ENCODE results near the gene TTPAL.

TTPAL gene

GRCh38 chr20:44532259-44532980 is 56.7 kb downstream of the TTPAL start:
- in situ Hi-C loops (cut with HindIII; ENCODE audit: low sequenced_read_pairs): loop anchor here (25.0 kb wide), 1 partner anchor 145 kb away; no protein-coding TSS in a partner anchor

- in situ Hi-C loops (cut with HindIII; ENCODE audit: low sequenced_read_pairs): loop anchor here (25.0 kb wide), 1 partner anchor 146 kb away; no protein-coding TSS in a partner anchor
Measured at GRCh38 chr20:44532981-44533331, 57.3 kb downstream of the TTPAL start.

- in situ Hi-C loops (cut with HindIII; ENCODE audit: low sequenced_read_pairs): loop anchor here (25.0 kb wide), 1 partner anchor 147 kb away; no protein-coding TSS in a partner anchor
Measured at GRCh38 chr20:44533928-44534327, 58.3 kb downstream of the TTPAL start.

- in situ Hi-C loops (cut with HindIII; ENCODE audit: low sequenced_read_pairs): loop anchor here (5.0 to 25.0 kb wide), 2 partner anchors 56 to 149 kb away; no protein-coding TSS in a partner anchor
Measured at GRCh38 chr20:44536175-44536574, 60.5 kb downstream of the TTPAL start.

GRCh38 chr20:44537993-44538392 is 62.3 kb downstream of the TTPAL start:
- in situ Hi-C loops (cut with HindIII; ENCODE audit: low sequenced_read_pairs): loop anchor here (5.0 to 25.0 kb wide), 2 partner anchors 54 to 151 kb away; no protein-coding TSS in a partner anchor

- in situ Hi-C loops (cut with HindIII; ENCODE audit: low sequenced_read_pairs): loop anchor here (25.0 kb wide), 1 partner anchor 154 kb away; no protein-coding TSS in a partner anchor
Measured at GRCh38 chr20:44540834-44541233, 65.2 kb downstream of the TTPAL start.

DNA sequence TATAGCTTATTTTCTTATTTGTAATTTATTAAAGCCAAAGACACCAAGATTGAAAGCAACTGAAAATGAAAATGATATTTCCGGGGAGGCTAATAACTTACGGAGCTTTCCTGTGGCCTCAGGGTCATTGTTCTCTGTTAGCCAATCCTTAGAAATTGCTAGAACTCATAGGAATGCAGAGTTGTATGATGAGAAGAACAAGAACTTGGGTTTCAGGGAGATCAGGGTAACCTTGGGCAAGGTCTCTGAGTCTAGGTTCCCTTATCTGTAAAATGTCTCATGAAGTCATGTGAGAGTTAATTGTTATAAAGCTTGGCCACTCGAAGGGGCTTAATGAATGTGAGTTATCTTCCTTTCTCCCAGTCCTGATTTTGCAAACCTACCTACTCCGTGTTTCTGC is 66.3 kb downstream of the TTPAL start:
- in situ Hi-C loops (cut with HindIII; ENCODE audit: low sequenced_read_pairs): loop anchor here (25.0 kb wide), 1 partner anchor 155 kb away; no protein-coding TSS in a partner anchor

DNA sequence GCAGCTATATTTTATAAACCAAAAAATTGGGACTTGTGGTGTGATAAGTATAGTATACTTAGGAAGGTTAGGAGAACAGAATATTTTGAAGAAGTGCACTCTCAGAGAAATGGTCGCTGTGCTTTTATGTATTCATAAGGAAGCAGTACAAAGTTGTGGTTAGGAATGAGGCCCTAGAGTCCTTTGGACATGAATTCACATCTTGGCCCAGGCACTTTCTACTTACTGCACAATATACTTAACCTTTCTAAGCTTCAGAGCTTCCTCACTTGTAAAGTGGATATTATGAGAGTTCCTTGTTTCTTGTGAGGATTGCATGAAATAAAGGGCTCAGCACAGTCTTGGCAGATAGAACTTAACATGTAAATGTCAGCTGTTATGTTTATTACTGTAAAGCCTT is 67.2 kb downstream of the TTPAL start:
- in situ Hi-C loops (cut with HindIII; ENCODE audit: low sequenced_read_pairs): loop anchor here (25.0 kb wide), 1 partner anchor 156 kb away; no protein-coding TSS in a partner anchor

DNA sequence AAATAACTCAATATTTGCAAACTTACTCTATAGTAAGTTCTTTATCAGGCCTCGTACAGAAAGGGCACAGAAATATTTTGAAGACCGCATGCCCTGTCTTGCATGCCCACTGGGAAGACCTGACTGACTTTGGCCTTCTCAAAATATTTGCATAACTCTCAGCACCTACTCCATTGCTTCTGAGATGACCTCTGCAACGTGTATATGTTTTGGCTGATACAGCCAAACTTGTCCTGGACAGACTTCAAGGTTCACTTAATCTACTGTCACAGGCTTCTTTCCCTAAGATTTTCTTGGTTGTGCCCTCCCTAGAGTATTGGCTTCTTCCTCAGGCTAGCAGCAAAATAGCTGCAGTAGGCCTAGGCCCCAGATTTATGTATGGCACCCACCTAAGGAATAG is 67.7 kb downstream of the TTPAL start:
- in situ Hi-C loops (cut with HindIII; ENCODE audit: low sequenced_read_pairs): loop anchor here (25.0 kb wide), 1 partner anchor 156 kb away; no protein-coding TSS in a partner anchor

All from endothelial cell of hepatic sinusoid (primary cell).